A204.1 (cell line): ENCODE data around the gene SIGLEC12.
"Not testable (repeated sequence)": the region's sequence is repeated elsewhere in the genome, so short reads cannot be mapped to it uniquely, and the experiment has no call there.

Experiments
- FAIRE-seq: peaks from 2 replicates; lab custom pipeline; 2012; peaks lifted over from hg19 to GRCh38; lab: Jason Lieb, UNC

SIGLEC12 gene

DNA sequence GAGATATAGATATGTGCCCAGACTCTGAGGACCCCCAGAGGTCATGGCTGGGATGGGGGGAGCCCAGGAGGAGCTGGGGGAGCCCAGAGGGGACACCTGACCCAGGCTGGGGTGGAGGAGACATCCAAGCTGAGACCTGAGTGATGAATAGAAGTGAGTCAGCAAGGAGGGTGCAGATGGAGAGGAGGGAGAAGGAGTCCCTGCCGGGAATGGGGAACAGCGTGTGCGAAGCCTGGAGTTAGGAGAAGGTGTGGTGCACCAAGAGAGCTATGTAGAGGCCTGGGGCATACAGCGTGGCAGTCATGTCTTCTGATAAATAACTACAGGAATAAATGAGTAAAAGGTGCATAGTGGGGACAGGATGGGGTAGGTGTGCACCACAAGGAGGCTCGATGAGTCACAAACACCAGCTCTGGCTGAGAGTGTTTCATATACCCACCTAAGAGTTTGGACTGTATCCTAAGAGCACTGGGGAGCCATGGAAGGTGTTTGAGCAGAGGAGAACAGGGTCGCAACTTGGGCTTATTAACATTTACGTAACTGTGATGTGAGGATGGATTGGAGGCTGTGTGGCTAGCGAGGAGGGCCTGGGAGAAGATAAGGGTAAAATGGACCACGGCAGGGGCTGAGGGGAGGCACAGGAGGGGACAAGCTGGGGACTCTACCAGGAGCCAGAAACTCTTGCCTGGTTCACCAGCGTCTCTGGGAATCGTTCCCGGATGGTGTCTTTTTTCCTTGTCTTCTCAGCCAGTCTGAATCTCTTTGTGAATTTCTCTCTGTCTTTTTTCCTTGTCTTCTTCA, 21.9 kb downstream of the SIGLEC12 start:
- no peak for FAIRE-seq

DNA sequence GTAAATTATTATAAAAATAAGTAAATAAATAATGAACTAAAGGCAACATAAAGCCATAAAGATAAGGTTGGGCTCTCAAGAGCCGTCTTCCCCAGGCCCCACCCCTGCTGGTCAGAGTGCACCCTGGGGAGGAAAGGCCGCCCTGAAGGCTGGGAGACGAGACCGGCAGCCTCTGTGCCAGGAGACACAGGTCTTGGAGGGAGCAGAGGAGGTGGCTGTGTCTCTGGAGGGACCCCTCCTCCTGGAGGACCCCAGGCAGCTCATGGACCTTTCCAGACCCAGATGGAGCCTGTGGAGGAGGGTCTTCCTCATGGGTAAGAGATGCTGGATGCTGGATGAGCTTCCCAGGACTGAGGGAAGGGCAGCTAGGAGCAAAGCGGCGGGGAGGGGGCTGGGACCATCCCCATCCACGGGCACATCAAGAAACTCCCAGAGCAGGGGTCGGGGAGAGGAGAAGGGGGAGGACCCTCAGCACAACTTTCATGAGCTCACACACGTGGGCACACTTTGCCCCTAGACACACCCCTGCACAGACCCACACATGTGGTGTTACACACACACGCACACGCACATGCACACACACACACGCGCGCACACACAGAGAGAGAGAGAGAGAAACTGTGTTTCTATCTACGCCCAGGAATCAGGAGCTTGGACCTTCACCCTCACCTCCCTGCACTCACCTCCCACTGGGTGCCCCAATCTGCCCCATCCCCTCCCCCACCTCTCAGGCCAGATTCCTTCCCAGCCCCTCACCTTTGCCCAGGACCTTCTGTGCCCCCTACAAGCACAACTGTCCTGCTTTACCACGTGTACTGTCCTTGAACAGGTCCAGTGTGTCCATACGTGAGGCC, 23.0 kb downstream of the SIGLEC12 start, which contains the start of gene CEACAM18:
CEACAM18 (plus strand) TSS at position 159 of the 854 bp plus-strand sequence.
- no peak for FAIRE-seq

DNA sequence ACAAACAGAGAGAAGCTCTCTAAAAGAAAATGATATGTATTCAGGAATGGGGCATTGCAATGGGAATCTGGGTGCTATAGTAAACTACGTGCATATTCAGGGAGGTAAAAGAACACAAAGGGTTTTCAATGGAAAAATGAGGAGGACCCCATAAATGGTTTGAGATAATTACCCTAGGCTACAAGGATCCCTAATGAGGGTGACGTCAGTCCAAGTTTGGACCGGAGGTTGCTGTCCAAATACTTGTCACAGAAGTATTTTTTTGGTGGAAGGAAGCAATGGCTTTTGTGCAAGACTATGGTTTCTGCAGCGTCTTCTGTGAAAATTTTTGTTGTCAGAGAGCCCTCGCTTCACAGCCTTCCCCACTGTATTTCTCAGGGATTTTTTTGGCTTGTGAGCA, 24.3 kb downstream of the SIGLEC12 start:
- no peak for FAIRE-seq

DNA sequence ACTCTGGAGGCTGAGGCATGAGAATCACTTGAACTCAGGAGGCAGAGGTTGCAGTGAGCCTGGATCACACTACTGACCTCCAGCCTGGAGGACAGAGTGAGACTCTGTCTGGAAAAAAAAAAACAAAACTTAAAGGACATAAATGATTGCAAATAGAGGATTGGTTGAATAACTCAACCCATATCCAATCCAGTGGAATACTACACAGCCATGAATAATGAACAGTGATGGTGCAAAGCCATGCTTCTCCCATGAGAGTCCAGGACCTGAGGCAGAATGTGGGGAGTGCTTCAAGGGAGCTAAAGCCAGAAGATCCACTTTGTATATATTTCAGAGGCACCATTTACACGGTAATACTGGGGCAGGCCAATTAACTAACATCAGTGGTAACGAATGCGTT, 25.4 kb downstream of the SIGLEC12 start:
- no peak for FAIRE-seq

DNA sequence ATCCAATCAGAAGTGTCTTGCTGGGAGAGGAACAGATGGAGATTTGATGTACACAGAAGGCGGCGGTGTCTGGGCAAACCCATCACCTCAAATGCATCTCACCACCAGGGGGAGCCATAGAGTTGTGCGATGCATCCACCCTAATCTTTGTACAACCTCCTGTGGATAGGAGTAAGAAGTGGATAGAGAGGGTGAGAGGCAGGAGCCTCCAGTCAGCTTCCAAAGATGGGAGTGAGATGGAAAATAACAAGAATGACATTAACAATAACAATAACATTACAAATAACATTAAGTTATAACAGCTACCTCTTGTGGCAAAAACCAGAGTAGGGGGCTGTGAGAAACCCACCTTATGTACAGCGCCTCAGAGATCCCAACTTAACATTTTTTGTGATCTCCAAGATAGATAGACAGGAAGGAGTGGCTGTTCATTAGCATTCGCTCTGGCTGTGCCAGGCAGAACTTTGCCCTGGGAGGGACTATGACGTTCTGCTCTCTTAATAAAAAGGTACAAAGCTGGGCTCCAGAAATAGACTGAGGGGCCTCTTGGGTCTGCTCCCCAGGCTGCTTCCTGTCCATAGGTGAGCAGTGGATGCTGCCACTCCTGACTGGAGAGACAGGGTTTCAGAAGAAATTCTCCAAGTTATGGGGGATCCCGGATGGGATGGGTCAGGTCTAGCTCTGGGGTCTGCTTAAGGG, 28.4 kb downstream of the SIGLEC12 start:
- FAIRE-seq = no peak

DNA sequence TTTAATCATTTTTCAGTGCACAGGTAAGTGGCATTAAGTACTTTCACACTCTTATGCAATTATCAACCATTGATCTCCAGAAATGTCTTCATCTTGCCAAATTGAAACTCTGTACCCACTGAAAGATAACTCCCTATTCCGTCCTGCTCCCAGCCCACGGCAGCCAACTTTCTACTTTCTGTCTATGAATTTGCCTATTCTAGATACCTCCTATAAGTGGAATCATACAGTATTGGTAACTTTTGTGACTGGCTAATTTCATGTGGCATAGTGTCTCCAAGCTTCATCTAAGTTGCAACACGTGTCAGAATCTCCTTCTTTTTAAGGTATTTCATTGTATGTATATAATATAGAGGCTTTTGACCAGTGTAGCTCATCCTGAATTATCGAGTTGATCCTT, 29.0 kb downstream of the SIGLEC12 start:
- no peak for FAIRE-seq

DNA sequence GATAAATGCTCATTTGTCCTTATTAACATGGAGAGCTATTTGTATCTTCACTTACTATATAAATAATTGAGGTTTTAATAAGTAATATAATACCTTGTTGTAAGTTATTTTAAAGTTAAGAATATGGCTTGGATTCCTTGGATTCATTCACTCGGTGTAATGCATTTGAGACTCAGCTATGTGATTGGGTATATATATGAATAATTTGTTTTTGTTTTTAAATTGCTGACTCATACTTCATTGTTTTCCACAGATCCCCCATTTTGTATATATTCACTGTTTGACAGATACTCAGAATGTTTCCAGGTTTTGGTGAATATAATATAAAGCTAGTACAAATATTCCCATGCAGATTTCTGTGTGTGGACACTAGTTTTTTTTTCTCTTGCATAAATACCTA, 30.1 kb downstream of the SIGLEC12 start:
- no peak for FAIRE-seq

DNA sequence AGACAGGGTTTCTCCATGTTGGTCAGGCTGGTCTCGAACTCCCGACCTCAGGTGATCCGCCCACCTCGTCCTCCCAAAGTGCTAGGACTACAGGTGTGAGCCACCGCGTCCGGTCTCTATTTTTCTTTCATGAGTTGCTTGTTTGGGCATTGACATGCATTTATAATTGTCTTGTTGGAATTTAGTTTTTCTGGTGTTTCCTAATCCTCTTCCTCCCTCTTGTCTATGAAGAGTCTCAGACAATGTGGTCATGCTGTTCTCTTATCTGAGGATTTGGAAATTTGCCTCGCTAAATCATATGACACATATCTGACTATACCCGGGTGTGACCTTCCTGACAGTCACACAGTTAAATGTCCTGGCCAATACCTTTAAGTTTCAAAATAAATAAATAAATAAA, 30.6 kb downstream of the SIGLEC12 start:
- FAIRE-seq = no peak

DNA sequence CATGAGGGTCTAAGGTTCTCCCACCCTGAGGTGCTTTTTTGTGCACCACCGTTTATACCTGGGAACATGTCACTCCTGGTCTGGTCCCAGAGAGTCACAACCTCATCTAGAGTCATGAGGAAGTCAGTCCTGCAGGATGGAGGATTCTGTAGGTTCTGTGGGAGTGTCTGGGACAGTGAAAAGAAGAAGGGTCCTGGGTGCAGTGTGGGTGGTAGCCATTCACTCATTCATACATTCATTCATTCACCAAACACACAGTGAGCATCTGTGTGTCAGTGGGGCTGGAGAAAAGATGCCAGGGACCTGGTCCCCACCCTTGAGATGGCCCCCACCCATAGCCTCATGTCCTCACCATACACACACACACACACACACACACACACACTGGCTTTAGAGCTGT, 32.0 kb downstream of the SIGLEC12 start:
- FAIRE-seq = no peak

DNA sequence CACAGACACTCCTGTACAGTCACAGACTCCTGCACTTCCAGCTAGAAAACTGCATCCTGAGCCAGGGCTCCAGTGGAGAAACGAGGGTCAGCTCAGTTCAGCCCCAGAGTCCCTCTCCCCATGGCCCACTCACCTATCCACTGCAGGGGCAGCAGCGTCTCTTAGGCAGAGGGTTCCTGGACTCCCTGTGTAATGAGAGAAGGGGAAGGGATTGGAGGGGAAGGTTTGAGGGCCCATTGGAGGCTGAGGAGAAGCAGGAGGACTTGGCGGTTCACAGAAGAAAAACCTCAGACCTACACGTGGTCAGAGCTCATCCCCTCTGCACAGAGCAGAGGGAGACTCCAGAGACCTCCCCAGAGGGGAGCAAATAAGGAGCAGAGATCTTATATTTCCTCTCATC, 32.4 kb downstream of the SIGLEC12 start:
- no peak for FAIRE-seq

DNA sequence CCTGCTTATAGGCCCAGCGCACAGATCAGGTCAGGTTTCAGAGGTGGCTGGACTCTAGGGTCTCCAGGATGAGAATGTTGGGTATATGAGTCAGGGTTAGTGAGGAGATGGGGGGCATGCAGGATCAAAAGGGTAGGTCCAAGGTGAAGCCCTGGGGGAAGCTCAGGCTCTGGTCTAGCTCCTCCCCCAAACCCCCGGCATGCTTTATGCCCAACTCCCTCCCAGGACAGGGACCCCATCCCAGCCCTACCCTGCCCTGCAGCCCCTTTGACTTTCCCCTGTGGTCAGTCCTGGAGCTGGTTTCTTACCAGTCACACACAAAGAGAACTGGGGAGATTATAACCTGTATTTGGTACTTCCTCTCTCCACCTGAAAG, 33.1 kb downstream of the SIGLEC12 start:
- no peak for FAIRE-seq

DNA sequence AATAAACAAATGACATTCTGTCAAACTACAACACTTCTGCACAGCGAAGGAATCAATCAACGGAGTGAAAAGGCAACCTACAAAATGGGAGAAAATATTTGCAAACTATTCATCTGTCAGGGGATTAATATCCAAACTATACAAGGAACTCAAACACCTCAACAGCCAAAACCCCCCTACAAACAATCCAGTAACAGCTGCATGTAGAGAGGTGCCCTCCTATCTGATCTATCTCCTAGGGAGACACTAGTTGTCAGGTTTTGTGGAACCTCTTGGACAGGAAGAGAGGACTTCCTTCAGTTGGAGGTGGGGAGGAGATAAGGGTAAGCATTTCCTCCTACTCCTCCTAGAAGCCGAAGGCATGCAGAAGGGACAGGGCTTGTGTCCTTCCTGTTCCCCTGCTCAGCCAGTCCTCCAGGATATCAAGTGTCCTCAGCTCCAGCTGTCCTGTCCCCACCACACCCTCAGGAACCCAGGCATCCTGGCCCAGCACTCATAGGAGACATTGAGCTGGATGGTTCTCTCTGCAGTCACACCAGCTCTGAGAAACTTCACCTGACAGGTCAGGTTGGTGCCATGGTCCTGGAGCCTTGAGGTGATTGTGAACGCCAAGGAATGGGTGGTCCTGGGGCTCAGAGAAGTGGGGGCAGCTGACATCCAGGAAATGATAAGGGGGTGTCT, 33.6 kb downstream of the SIGLEC12 start:
- no peak for FAIRE-seq

DNA sequence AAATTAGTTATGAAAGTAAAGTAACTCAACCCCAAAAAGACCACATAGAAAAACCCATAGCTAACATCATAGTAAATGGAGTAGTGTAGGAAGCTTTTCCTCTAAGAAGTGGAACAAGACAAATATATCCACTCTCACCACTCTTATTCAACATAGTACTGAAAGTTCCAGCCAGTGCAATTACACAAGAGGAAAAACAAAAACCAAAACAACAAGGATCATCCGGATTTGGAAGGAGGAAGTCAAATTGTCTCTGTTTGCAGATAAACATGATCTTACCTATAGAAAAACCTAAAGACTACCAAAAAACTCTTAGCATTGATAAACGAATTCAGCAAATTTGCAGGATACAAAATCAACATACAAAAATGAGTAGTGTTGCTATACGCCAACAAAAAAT, 34.9 kb downstream of the SIGLEC12 start:
- FAIRE-seq = no peak

DNA sequence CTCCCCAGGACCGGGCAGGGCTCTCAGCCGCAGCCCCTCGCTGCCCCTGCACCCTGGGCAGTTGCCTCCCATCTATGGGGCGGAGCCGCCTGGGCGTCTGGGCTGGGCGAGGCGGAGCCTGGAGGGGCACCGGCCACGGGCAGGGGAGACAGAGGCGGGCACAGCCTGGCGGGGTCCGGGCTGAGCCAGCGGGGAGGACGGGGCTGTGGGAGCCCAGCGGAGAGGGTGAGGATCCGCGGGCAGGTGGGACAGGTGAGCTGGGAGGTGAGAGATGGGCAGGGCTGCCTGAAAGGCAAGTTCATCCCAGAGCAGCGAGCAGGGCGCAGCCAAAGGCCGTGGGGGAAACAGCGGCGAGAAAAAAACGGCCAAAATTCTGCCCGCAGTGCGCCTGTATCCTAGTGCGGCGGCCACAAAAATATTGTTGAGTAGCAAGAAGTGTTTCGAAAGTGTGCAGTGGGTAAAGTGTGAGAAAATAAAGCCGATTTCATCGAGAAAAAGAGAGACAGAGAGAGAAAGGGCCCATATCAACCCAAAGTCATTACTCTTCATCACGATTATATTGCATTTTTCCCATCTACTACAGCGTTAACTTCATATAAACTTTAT, 37.5 kb downstream of the SIGLEC12 start:
- FAIRE-seq = not testable (repeated sequence)

DNA sequence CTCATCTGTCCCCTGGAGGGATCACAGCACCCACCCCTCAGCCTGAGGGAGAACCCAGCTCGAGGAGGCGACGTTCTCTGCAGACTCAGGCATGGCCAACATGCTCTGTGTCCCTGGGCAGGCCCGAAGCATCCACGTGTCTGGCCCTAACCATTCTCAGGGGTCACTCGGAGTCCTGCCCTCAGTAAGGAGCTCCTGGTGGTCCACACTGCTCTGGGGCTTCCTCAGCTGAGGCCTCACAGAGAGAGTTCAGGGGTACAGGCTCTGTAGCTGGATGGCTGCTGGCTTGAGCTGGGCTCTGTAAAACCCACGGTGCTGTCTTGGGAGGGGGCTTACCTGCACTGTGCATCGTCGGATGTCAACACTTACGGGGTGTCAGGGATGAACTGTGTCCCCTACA, 38.9 kb downstream of the SIGLEC12 start:
- FAIRE-seq = no peak

DNA sequence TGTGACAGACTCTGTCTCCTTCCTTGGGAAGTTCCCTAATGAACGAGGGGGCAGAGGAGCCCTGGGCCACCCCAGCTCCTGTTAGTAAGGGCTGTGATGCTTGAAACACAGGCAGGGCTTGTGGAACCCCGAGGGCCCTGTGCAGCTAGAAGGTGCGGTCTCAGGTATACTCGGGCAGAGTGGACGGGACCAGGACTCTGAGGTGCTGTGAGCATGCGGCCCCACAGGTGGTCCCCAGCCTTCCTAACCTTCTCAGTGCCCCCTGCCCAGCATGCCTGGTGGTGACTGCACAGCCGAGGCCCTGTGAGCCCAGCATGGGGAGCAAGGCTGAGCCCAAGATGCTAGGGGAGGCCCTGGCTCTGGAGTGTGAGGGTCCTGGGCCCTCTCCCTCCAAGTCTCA, 39.3 kb downstream of the SIGLEC12 start:
- FAIRE-seq = no peak

DNA sequence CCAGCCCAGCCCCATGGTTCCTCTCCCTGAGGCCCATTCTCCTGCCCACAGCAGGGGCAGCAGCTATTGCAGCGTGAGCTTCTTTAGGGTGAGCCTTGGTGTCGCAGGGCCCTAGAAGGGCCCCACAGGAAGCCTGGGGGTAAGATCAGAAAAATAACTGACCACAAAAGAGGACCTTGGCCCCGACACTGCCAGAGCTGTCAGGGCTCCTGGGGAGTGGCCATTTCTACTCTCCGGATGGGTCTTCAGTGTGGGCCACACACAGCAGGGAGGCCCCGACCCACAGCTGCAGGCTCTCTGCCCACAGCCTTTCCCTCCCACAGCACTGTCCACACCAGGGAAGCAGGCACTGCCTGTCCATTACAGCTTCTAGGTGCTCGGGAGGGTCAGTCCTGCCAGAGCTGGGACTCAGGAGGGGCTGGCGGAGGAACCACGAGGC, 39.9 kb downstream of the SIGLEC12 start:
- FAIRE-seq = no peak

DNA sequence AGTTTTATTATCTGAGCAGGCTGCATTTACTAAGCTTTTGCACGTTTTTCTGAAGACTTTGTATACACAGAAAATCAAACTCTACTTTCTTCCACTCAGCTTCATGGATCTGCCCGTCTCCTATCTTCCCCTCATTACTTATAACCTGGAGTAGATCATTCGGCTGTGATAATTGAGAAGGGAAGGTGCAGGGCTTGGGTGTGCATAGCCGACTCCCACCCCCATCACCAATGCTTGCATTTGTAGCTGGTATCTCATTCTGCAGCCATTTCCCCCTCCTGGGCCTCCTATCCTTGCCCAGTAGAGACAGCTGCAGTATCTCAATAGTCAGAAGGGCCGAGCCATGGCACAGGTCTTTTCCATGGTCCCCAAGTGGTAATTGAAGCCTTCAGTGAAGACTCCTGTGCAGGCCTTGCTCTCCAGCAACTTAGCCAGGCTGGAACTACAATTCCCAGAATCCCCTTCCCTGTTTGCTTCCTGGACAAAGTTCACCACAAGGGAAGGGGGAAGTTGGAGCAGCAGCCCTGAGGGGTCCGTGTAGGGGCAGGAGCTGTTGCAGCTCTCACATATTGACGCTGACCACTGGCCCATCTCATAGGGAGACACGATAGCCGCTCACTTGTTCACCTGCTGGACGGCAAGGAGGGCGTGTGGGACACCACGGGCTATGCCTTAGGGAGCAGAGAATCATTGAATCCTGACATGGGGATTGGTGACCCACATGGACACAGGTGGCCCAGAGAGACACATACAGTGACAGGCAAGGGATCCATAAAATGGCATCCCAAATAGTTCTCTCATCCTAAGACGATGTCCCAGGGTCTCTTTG, 41.2 kb downstream of the SIGLEC12 start:
- no peak for FAIRE-seq

DNA sequence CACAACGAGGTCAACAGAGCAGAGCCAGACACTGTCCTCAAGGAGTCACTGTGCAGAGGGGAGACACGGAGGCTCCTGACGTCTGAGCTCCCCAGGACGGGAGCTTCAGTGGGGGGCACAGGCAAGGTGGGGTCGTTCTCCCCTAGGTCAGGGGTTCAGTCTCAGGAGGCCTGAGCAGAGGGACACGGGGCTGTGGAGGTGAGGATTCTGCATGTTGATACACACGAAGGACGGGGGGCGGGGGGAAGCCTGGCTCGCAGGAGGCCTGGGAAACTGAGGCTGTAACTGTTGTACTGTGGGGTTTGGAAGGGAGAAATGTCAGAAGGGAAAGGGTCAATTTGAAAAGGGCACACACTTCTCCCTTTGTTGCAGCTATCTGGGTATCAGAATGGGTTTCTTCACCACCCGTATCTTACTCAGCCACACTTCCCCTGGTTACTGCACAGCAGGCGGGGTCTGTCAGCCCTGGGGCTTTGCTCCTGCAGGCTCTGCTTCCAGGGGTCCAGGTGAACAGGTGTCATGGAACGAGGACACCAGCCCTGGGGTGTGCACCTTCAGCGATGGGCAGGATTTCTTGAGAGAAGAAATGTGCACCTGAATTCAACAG, 42.6 kb downstream of the SIGLEC12 start:
- FAIRE-seq = no peak

DNA sequence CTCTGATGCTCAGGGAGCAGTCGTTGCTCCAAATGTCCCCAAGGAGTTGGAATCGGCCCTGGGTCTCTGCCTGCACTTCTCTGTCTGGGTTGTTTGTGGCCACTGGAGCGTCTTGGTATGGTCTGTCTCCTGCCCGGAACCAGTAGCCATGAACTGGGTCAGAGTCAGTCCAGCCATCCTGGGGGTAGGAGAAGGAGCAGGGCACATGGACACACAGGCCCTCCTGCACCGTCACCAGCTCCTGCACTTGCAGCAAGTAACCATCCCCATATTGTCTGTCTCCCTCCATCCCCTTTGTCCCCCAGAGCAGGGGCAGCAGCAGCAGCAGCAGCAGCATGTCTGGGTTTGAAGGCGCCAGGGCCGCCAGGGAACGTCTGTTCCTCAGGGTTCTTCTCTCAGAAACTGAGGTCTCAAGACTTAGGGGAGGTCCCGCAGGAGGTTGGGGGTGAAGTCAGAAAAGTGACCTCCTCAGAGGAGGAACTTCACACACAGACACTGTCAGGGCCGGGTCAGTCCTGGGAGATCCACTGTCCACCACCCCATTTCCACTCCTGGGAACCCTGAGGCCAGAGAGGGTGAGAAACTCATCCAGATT, 43.5 kb downstream of the SIGLEC12 start, which contains the start of gene SIGLEC8:
SIGLEC8 (minus strand) TSS at position 404 of the 595 bp plus-strand sequence; CDS start at position 337, 67 bp downstream.
- FAIRE-seq = no peak
